Astrocyte of the cerebellum (primary cell): Measurements from ENCODE around the gene NFYC.

Experiments used
- DNase-seq: peaks from one replicate; pipeline ENCODE4 v3.0.0-alpha.2; 2011; ENCODE audit warnings: low read depth
- H3K4me3 ChIP-seq: 2 replicates; pipeline ENCODE4 v1.5.1; 2011; ENCODE audit warnings: mild to moderate bottlenecking, low read depth, low read length, moderate library complexity
- in situ Hi-C: cut with HindIII; loops from 2 replicates; pipeline ENCODE4 v1.10.0; 2017; ENCODE audit warnings: low sequenced_read_pairs
- TF ChIP-seq, protein P1 (sequence below): IDR thresholded peaks from 2 replicates; pipeline ENCODE4 v1.5.1; 2012; ENCODE audit warnings: low read length, low read depth, moderate library complexity, mild to moderate bottlenecking; ENCODE audit errors: missing control alignments

NFYC gene

DNA sequence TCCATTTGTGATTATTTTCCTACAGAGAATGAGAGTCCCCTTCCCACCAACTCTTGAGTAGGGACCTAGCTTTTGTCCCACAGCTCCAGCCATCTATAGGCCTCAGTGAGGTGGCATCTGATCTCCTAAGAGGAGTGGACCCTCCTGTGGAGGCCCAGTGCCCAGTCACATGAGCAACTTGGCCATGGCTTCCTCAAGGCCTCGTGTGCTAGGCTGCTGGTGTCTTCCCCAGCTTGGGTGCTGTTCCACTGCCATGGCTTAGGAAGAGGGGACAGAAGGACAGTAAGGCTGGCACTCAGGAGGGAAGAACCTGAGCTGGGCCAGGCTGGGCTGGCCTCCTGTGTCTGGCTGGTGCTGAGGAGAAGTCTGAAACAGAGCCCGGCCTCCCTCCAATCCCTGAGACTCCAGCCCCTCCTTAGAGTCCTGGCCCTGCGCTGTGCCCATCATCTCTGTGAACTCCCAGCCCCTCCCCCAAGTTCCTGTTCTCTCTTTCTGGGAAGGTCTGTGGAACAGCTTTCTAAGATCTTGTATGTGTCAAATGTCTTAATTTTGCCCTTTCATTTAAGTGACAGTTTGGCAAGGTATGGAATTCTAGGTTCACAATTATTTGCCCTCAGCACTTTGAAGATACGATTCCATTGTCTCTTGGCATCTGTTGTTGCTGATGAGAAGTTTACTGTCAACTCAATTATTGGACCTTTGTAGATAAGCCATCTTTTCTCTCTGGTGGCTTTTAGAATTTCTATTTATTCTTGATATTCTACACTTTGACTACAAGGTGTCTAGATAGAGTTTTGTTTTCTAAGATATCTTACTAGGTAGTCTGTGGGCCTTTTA, 85.0 kb downstream of the NFYC start:
- DNase-seq, result no peak
- H3K4me3 ChIP-seq, result no peak overlapping the region
- TF ChIP-seq, protein P1, sequence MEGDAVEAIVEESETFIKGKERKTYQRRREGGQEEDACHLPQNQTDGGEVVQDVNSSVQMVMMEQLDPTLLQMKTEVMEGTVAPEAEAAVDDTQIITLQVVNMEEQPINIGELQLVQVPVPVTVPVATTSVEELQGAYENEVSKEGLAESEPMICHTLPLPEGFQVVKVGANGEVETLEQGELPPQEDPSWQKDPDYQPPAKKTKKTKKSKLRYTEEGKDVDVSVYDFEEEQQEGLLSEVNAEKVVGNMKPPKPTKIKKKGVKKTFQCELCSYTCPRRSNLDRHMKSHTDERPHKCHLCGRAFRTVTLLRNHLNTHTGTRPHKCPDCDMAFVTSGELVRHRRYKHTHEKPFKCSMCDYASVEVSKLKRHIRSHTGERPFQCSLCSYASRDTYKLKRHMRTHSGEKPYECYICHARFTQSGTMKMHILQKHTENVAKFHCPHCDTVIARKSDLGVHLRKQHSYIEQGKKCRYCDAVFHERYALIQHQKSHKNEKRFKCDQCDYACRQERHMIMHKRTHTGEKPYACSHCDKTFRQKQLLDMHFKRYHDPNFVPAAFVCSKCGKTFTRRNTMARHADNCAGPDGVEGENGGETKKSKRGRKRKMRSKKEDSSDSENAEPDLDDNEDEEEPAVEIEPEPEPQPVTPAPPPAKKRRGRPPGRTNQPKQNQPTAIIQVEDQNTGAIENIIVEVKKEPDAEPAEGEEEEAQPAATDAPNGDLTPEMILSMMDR, result no peak
- in situ Hi-C loops, result no loop called here

- no peak overlapping the region for H3K4me3 ChIP-seq
- DNase-seq, result no peak
- in situ Hi-C loops, result no loop called here
- TF ChIP-seq, protein P1, result no peak
These were observed 85.9 kb downstream of the NFYC start for GRCh38 chr1:40777224-40777970.

DNA sequence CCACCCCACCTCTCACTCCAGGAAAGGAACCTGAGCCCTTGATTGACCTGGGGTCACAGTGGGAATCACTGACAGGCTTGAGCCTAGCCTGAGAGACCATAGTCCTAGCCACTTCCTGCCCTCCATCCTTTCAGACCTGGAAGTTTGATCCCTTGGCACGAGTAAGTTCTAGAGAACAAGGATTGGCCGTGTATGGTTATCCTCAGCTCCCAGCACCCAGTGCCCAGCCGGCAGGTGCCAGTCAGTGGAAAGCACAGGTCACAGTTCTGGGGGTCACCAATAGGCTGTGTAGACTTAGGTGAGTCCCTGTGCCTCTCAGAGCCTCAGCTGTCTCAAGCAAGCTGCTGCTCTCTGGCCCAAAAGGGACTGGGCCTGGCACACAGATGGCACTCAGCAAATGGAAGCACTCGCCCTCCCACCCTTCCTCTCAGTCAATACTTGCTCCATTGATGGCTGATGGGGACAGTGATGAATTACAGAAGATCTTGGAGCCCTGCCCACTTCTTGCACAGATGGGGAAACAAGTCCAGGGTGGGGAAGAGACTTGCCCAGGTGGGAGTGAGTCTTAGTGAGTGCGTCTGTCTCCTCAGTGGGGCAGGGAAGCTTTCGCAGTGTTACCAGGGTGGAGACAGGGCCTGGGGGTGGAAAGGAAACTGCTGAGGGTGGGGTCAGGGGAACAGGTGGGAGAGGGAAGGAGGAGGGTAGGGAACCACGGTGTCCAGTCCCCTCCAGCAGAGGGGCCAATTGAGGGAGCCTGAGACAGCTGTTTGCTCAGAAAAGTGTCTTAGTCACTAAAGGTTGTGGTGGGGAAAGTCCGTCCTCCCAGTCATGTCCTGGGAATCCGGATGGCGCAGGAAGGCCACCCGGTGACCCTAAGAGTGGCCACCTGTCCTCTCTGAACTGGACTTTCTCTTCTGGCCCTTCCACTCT, 89.4 kb downstream of the NFYC start:
- no peak overlapping the region for H3K4me3 ChIP-seq
- no peak for DNase-seq
- in situ Hi-C loops, result loop anchor here (10.0 kb wide), 1 partner anchor 56 kb away; no protein-coding TSS in a partner anchor
- TF ChIP-seq, protein P1, result no peak

DNA sequence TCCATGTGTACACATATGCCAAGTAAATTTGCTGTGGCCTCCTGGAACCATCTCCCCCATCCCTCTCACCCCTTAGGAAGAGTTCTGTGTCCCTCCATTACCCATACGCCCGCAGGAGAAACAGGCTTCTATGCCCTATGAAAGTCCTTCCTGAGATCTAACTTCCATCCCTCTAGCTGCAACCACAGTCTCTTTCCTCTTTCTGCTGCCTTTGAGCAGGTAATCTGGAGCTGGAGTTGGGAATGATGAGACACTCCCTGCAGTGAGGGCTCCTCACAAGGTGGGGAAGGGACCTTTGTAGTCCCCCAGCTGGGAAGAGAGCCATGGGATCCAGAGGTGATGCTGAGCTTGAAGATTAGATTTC, 90.1 kb downstream of the NFYC start:
- TF ChIP-seq, protein P1, result no peak
- no peak for DNase-seq
- in situ Hi-C loops, result loop anchor here (10.0 kb wide), 1 partner anchor 57 kb away; no protein-coding TSS in a partner anchor
- H3K4me3 ChIP-seq, result no peak overlapping the region

DNA sequence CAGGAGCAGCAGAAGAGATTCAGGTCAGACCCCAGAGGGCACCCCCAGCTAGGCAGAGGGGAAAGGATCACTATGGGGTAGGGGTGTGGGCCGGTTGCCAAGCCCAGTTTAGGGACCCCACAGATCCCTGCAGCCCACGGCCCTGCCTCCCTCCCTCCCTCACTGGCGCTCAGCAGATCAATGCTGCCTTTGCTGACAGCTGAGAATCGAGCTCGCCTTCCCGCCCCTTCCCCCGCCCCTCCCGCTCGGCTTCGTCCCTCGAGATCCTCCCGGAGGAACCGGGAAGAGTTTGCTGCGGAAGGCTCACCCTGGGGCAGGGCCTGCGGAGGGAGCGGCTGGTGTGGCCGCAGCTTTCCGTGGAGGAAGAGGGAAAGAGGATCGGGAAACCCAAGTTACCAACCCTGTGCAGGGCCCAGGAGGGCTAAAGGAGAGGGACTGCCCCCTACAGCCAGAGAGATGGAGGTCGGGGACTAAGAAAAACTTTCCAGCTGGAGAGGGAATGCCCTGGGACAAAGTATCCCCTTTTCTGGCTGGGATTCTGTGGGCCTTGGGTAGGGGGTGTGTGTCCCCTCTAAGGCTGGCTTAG, 91.0 kb downstream of the NFYC start:
- DNase-seq, result no peak
- in situ Hi-C loops, result loop anchor here (10.0 kb wide), 1 partner anchor 58 kb away; no protein-coding TSS in a partner anchor
- no peak overlapping the region for H3K4me3 ChIP-seq
- TF ChIP-seq, protein P1, result peak; percentile 10
